Rectal smooth muscle tissue (tissue), 1 donor: ENCODE data around the gene ZCWPW2.
A peak's percentile ranks its signal among the peaks of the same experiment; 100 is the strongest.

Experiments
- H3K27ac ChIP-seq: one replicate; pipeline ENCODE4 v1.7.0; 2013; ENCODE audit warnings: low read depth, low read length, inconsistent platforms
- H3K27me3 ChIP-seq: one replicate; pipeline ENCODE4 v1.7.0; 2013; ENCODE audit warnings: low read length; ENCODE audit not compliant: control insufficient read depth, insufficient read depth
- H3K36me3 ChIP-seq: one replicate; pipeline ENCODE4 v1.7.0; 2013; ENCODE audit warnings: low read length; ENCODE audit not compliant: control insufficient read depth, insufficient read depth
- H3K4me1 ChIP-seq: one replicate; pipeline ENCODE4 v1.7.0; 2013; ENCODE audit warnings: low read length; ENCODE audit not compliant: control insufficient read depth, insufficient read depth
- H3K4me3 ChIP-seq: one replicate; pipeline ENCODE4 v1.7.0; 2013; ENCODE audit warnings: low read length
- H3K9ac ChIP-seq: one replicate; pipeline ENCODE4 v1.7.0; 2013; ENCODE audit warnings: low read length

ZCWPW2 gene

GRCh38 chr3:28348629-28349468 is at the start of gene ZCWPW2, which contains the start of gene AZI2:
ZCWPW2 (plus strand) TSS chr3:28348721; CDS start chr3:28413069, 64,348 bp downstream.
AZI2 (minus strand) TSS chr3:28348824; CDS start chr3:28340617, 8,207 bp downstream.
- H3K9ac ChIP-seq, result peak within 1 kb of the TSS; percentile 89
- H3K36me3 ChIP-seq, result peaks cover 3% of the 10 kb centered on the region
- peak within 1 kb of the TSS; percentile 96 for H3K4me3 ChIP-seq
- peaks cover 11% of the 10 kb centered on the region for H3K4me1 ChIP-seq
- no peaks in the 10 kb centered on the region for H3K27me3 ChIP-seq
- H3K27ac ChIP-seq, result peak within 1 kb of the TSS; percentile 99

- Histone ChIP-seq H3K27me3 (no peaks in the 10 kb centered on the region), H3K9ac (no peak overlapping the region), H3K27ac (no peak overlapping the region), H3K4me1 (no peaks in the 10 kb centered on the region), H3K36me3 (no peaks in the 10 kb centered on the region), H3K4me3 (no peak overlapping the region)
These were observed 48.8 kb upstream of the ZCWPW2 start for GRCh38 chr3:28299705-28300104.

- H3K4me3 ChIP-seq, result no peak overlapping the region
These were observed 48.1 kb upstream of the ZCWPW2 start for GRCh38 chr3:28300345-28300962.

GRCh38 chr3:28301688-28302087 is 46.8 kb upstream of the ZCWPW2 start:
- Histone ChIP-seq H3K9ac (no peak overlapping the region), H3K4me1 (no peaks in the 10 kb centered on the region), H3K27ac (no peak overlapping the region), H3K27me3 (no peaks in the 10 kb centered on the region), H3K4me3 (no peak overlapping the region), H3K36me3 (no peaks in the 10 kb centered on the region)

More at GRCh38 chr3:28300345-28300962, 48.1 kb upstream of the ZCWPW2 start:
- Histone ChIP-seq H3K9ac (no peak overlapping the region), H3K36me3 (no peaks in the 10 kb centered on the region), H3K27me3 (no peaks in the 10 kb centered on the region), H3K4me1 (no peaks in the 10 kb centered on the region), H3K27ac (no peak overlapping the region)

GRCh38 chr3:28308196-28308595 is 40.3 kb upstream of the ZCWPW2 start:
- Histone ChIP-seq H3K27me3 (no peaks in the 10 kb centered on the region), H3K4me1 (no peaks in the 10 kb centered on the region), H3K36me3 (no peaks in the 10 kb centered on the region), H3K9ac (no peak overlapping the region), H3K27ac (no peak overlapping the region), H3K4me3 (no peak overlapping the region)

- Histone ChIP-seq H3K36me3 (no peaks in the 10 kb centered on the region), H3K4me1 (no peaks in the 10 kb centered on the region), H3K9ac (no peak overlapping the region), H3K27ac (no peak overlapping the region), H3K27me3 (no peaks in the 10 kb centered on the region), H3K4me3 (no peak overlapping the region)
These were observed 32.8 kb upstream of the ZCWPW2 start for GRCh38 chr3:28315711-28316110.

- H3K36me3 ChIP-seq, result no peaks in the 10 kb centered on the region
- H3K4me3 ChIP-seq, result no peak overlapping the region
- H3K27me3 ChIP-seq, result no peaks in the 10 kb centered on the region
- no peaks in the 10 kb centered on the region for H3K4me1 ChIP-seq
- H3K9ac ChIP-seq, result no peak overlapping the region
- H3K27ac ChIP-seq, result no peak overlapping the region
These were observed 32.3 kb upstream of the ZCWPW2 start for GRCh38 chr3:28316226-28316625.

GRCh38 chr3:28317438-28318022 is 31.0 kb upstream of the ZCWPW2 start:
- H3K9ac ChIP-seq, result no peak overlapping the region
- H3K36me3 ChIP-seq, result no peaks in the 10 kb centered on the region
- no peak overlapping the region for H3K4me3 ChIP-seq
- no peak overlapping the region for H3K27ac ChIP-seq
- no peaks in the 10 kb centered on the region for H3K27me3 ChIP-seq
- H3K4me1 ChIP-seq, result no peaks in the 10 kb centered on the region

- Histone ChIP-seq H3K27me3 (no peaks in the 10 kb centered on the region), H3K27ac (no peak overlapping the region), H3K9ac (no peak overlapping the region), H3K4me3 (no peak overlapping the region), H3K4me1 (no peaks in the 10 kb centered on the region), H3K36me3 (no peaks in the 10 kb centered on the region)
These were observed 27.5 kb upstream of the ZCWPW2 start for GRCh38 chr3:28320981-28321380.

GRCh38 chr3:28322464-28322863 is 26.1 kb upstream of the ZCWPW2 start:
- no peaks in the 10 kb centered on the region for H3K27me3 ChIP-seq
- H3K4me3 ChIP-seq, result no peak overlapping the region
- H3K27ac ChIP-seq, result no peak overlapping the region
- H3K36me3 ChIP-seq, result no peaks in the 10 kb centered on the region
- H3K4me1 ChIP-seq, result no peaks in the 10 kb centered on the region
- no peak overlapping the region for H3K9ac ChIP-seq

GRCh38 chr3:28326458-28326926 is 22.0 kb upstream of the ZCWPW2 start:
- Histone ChIP-seq H3K4me1 (peaks cover 3% of the 10 kb centered on the region), H3K27me3 (no peaks in the 10 kb centered on the region), H3K27ac (no peak overlapping the region), H3K4me3 (no peak overlapping the region), H3K36me3 (no peaks in the 10 kb centered on the region), H3K9ac (no peak overlapping the region)
